Liver (tissue), 9 donors: ENCODE data around the gene GPX7. TPM values are rescaled to one million over a fixed set of nuclear protein-coding genes. Genes with fewer than 3 reads are reported as not detected.

Source experiments
- DNase-seq: peaks from one replicate; pipeline ENCODE4 v3.0.0-alpha.2; 2017; ENCODE audit warnings: low spot score
- H3K27ac ChIP-seq, 2 donors: one replicate each; pipeline ENCODE4 v1.7.0; 2013; ENCODE audit warnings: inconsistent platforms in 2 of 2, low read length in 2 of 2, control low read depth in 1 of 2, low read depth in 1 of 2, mild to moderate bottlenecking in 1 of 2
- H3K27me3 ChIP-seq, 4 donors: one replicate each; pipeline versions ENCODE4 v1.6.1 to v1.7.0; 2013; ENCODE audit warnings: low read length in 3 of 4, inconsistent platforms in 1 of 4, mild to moderate bottlenecking in 1 of 4, moderate library complexity in 1 of 4; ENCODE audit not compliant: control insufficient read depth in 4 of 4, insufficient read depth in 4 of 4
- H3K36me3 ChIP-seq, 4 donors: one replicate each; pipeline versions ENCODE4 v1.6.1 to v1.7.0; 2013; ENCODE audit warnings: low read length in 3 of 4, mild to moderate bottlenecking in 3 of 4, low read depth in 1 of 4, moderate library complexity in 1 of 4; ENCODE audit not compliant: control insufficient read depth in 4 of 4, insufficient read depth in 3 of 4
- H3K4me1 ChIP-seq, 4 donors: one replicate each; pipeline versions ENCODE4 v1.6.1 to v1.7.0; 2013; ENCODE audit warnings: low read length in 3 of 4, mild to moderate bottlenecking in 3 of 4, moderate library complexity in 1 of 4; ENCODE audit not compliant: control insufficient read depth in 4 of 4, insufficient read depth in 4 of 4
- H3K4me3 ChIP-seq, 3 donors: one replicate each; pipeline versions ENCODE4 v1.6.1 to v1.7.0; 2013; ENCODE audit warnings: low read length in 3 of 3, control low read depth in 1 of 3, low read depth in 1 of 3, mild to moderate bottlenecking in 1 of 3
- H3K9ac ChIP-seq, 2 donors: one replicate each; pipeline ENCODE4 v1.7.0; 2013; ENCODE audit warnings: low read length in 2 of 2, mild to moderate bottlenecking in 2 of 2, moderate library complexity in 2 of 2, control low read depth in 1 of 2, low read depth in 1 of 2
- H3K9me3 ChIP-seq, 4 donors: one replicate each; pipeline versions ENCODE4 v1.6.1 to v1.7.0; 2013; ENCODE audit warnings: low read length in 3 of 4; ENCODE audit not compliant: control insufficient read depth in 4 of 4
- CTCF ChIP-seq: fragments of 150-350 bp; IDR thresholded peaks from 2 replicates; pipeline ENCODE4 v1.5.1; 2017; ENCODE audit warnings: improper control_type of control experiment, low read depth, low read length; ENCODE audit not compliant: missing input control
- EGR1 ChIP-seq, 2 donors: IDR thresholded peaks; 2 replicates each; pipeline ENCODE4 v1.6.1; 2016 to 2018; ENCODE audit warnings: antibody characterized with exemption in 2 of 2, low read depth in 2 of 2
- FOXA1 ChIP-seq: IDR thresholded peaks from 2 replicates; pipeline ENCODE4 v1.6.1; 2016; ENCODE audit warnings: antibody characterized with exemption
- FOXA2 ChIP-seq: IDR thresholded peaks from 2 replicates; pipeline ENCODE4 v1.6.1; 2016; ENCODE audit warnings: antibody characterized with exemption
- GABPA ChIP-seq, 2 donors: IDR thresholded peaks in 1 of 2; conservative IDR thresholded peaks in 1 of 2; 2 replicates each; pipeline ENCODE4 v1.6.1; 2016; ENCODE audit warnings: antibody characterized with exemption in 2 of 2, mild to moderate bottlenecking in 1 of 2, moderate library complexity in 1 of 2
- HNF4A ChIP-seq, 2 donors: conservative IDR thresholded peaks; 2 replicates each; pipeline ENCODE4 v1.6.1; 2016; ENCODE audit warnings: antibody characterized with exemption in 2 of 2, mild to moderate bottlenecking in 2 of 2
- HNF4G ChIP-seq: IDR thresholded peaks from 2 replicates; pipeline ENCODE4 v1.6.1; 2016; ENCODE audit warnings: antibody characterized with exemption
- JUND ChIP-seq, 2 donors: IDR thresholded peaks; 2 replicates each; pipeline ENCODE4 v1.6.1; 2016; ENCODE audit warnings: antibody characterized with exemption in 2 of 2
- MAX ChIP-seq: IDR thresholded peaks from 2 replicates; pipeline ENCODE4 v1.6.1; 2016; ENCODE audit warnings: antibody characterized with exemption
- NR2F2 ChIP-seq: IDR thresholded peaks from 2 replicates; pipeline ENCODE4 v1.6.1; 2016; ENCODE audit warnings: antibody characterized with exemption
- RAD21 ChIP-seq, 2 donors: IDR thresholded peaks; 2 replicates each; pipeline ENCODE4 v1.6.1; 2016; ENCODE audit warnings: antibody characterized with exemption in 2 of 2, mild to moderate bottlenecking in 2 of 2
- REST ChIP-seq: IDR thresholded peaks from 2 replicates; pipeline ENCODE4 v1.6.1; 2016; ENCODE audit warnings: antibody characterized with exemption, mild to moderate bottlenecking
- RXRA ChIP-seq, 2 donors: IDR thresholded peaks; 2 replicates each; pipeline ENCODE4 v1.6.1; 2017 to 2018; ENCODE audit warnings: antibody characterized with exemption in 2 of 2, mild to moderate bottlenecking in 1 of 2
- TAF1 ChIP-seq: conservative IDR thresholded peaks from 2 replicates; pipeline ENCODE4 v1.6.1; 2016; ENCODE audit warnings: antibody characterized with exemption, mild to moderate bottlenecking
- WGBS: extraction: QIAGEN DNeasy Blood & Tissue Kit; methylation state at CpG from one replicate; pipeline ENCODE4 v1.1.7; 2013; 5-methylcytosine and 5-hydroxymethylcytosine counted together
- polyA plus RNA-seq, 2 donors: library from polyadenylated mRNA; stranded (reverse) in 1 of 2; unstranded in 1 of 2; fragments of 200-250 nt in 1 of 2; fragments of >200 nt in 1 of 2; fragmentation: Nextera tagmentation in 1 of 2; extraction: Ambion mirVana in 1 of 2; gene quantifications; one replicate each; pipeline versions ENCODE4 v1.2.1 to v1.2.3, GENCODE V29; 2013 to 2015
- total RNA-seq, 2 donors: library from RNA; depleted of rRNA; stranded (reverse); fragments of >200 nt; gene quantifications; one replicate each; pipeline ENCODE4 v1.2.3, GENCODE V29; 2014
- TF ChIP-seq, protein P1 (sequence below): IDR thresholded peaks from 2 replicates; pipeline ENCODE4 v1.6.1; 2016; ENCODE audit warnings: antibody characterized with exemption
- donor health status: healthy.
- donor health status: healthy.
- donor health status: healthy.
- donor health status: healthy.
- donor health status: healthy.

Gene GPX7
- total RNA-seq (10 to 100 TPM in 1 of 2 donors, 1 to 10 TPM in 1; 4.7 to 33.0 TPM), polyA plus RNA-seq (1 to 10 TPM; 3.9 to 7.0 TPM)

DNA sequence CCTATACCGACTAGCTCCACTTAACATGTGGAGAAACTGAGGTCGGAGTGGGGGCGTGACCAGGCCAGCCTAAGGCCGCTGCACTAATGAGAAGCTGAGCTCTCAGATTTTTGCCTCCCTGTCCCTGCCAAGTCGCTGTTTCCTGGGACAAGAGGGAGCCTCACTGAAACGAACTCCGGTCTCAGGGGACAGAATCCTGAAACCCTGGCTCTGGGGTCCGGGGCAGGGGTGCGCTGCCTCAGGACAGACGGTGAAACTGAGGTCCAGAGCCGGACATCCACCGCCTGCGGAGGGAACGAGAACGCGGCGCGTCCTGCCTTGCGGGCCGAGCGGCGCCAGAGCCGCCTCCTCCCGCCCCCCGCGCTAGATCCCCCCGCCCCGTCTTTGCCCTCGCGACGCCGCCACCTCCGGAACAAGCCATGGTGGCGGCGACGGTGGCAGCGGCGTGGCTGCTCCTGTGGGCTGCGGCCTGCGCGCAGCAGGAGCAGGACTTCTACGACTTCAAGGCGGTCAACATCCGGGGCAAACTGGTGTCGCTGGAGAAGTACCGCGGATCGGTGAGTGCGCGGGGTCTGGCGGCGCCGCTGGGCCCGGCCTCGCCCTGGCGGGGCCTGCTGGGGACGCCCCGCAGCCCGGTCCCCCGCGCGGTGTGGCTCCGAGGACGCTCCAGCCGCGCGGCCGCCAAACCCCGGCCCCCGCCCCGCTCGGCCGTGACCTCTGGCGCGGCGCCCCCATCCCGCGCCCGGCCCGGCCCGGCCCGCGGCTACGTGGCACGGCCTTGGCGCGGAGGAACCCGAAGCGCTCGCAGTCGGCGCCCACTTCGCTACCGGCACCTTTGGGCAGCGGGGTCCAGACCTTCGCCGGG lies at the start of gene GPX7:
GPX7 (plus strand) TSS at position 381 of the 865 bp plus-strand sequence; CDS start at position 420, 39 bp downstream.
- Histone ChIP-seq H3K36me3 (no peaks in the 10 kb centered on the region), H3K4me1 (peaks cover 0 to 12% (median 0%) of the 10 kb centered on the region in 4 donors), H3K4me3 (peak within 1 kb of the TSS; percentile 33 to 60 (median 58)), H3K27me3 (no peaks in the 10 kb centered on the region), H3K9ac (peak within 1 kb of the TSS; percentile 13 to 32), H3K27ac (peak within 1 kb of the TSS in 1 of 2 donors; percentile 7), H3K9me3 (no peaks in the 10 kb centered on the region)
- peak; percentile 49 for DNase-seq
- WGBS, result 4% methylated on average over 97 of the region's 97 CpGs
- TF ChIP-seq MAX (no peak), RAD21 (IDR thresholded peaks at IDR 0.05) (no peak), TAF1 (no peak), FOXA1 (no peak), NR2F2 (no peak), FOXA2 (no peak), GABPA (IDR thresholded peaks at IDR 0.05 in 1 of 2, conservative IDR thresholded peaks at IDR 0.05 in 1 of 2) (no peak), HNF4A (conservative IDR thresholded peaks at IDR 0.05) (no peak), JUND (IDR thresholded peaks at IDR 0.05) (no peak), RXRA (IDR thresholded peaks at IDR 0.05) (no peak), HNF4G (no peak), REST (no peak), CTCF (no peak), EGR1 (IDR thresholded peaks at IDR 0.05; ENCODE audit: low read depth in 2 of 2) (no peak)
- TF ChIP-seq, protein P1, sequence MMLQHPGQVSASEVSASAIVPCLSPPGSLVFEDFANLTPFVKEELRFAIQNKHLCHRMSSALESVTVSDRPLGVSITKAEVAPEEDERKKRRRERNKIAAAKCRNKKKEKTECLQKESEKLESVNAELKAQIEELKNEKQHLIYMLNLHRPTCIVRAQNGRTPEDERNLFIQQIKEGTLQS, result no peak
